Adrenal gland (tissue), 5 donors: ENCODE measurements around the gene RASIP1.

Source experiments
- POLR2A ChIP-seq, 2 donors: fragments of 450-650 bp; IDR thresholded peaks; one replicate each; pipeline ENCODE4 v1.6.1; 2017; ENCODE audit warnings: antibody characterized with exemption in 2 of 2, mild to moderate bottlenecking in 2 of 2, moderate library complexity in 1 of 2
- TF ChIP-seq, protein P1 (sequence below), 6 experiments: fragments of 450-650 bp in 4 of 6; fragments of 200-600 bp in 2 of 6; sonication (generic) in 1 of 6; IDR thresholded peaks; 1 replicate in 5 of 6; 2 replicates in 1 of 6; pipeline versions ENCODE4 v1.5.1 to v1.8.0; 2016 to 2021; ENCODE audit warnings: antibody characterized with exemption in 6 of 6, mild to moderate bottlenecking in 2 of 6, moderate library complexity in 1 of 6
- donor health status: DM: no; HTN: no; CAD: no.

DNA sequence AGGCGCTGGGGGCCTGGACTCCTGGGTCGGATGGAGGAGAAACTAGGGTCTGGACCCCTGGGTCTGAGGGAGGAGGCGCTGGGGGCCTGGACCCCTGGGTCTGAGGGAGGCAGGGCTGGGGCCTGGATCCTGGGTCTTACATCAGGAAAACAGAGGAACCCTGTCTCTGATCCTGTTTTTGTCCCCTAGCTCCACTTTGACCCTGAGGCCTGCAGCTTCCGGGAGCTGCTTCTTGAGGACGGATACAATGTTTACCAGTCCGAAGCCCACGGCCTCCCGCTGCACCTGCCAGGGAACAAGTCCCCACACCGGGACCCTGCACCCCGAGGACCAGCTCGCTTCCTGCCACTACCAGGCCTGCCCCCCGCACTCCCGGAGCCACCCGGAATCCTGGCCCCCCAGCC is 17.3 kb upstream of the RASIP1 start:
- TF ChIP-seq, protein P1, sequence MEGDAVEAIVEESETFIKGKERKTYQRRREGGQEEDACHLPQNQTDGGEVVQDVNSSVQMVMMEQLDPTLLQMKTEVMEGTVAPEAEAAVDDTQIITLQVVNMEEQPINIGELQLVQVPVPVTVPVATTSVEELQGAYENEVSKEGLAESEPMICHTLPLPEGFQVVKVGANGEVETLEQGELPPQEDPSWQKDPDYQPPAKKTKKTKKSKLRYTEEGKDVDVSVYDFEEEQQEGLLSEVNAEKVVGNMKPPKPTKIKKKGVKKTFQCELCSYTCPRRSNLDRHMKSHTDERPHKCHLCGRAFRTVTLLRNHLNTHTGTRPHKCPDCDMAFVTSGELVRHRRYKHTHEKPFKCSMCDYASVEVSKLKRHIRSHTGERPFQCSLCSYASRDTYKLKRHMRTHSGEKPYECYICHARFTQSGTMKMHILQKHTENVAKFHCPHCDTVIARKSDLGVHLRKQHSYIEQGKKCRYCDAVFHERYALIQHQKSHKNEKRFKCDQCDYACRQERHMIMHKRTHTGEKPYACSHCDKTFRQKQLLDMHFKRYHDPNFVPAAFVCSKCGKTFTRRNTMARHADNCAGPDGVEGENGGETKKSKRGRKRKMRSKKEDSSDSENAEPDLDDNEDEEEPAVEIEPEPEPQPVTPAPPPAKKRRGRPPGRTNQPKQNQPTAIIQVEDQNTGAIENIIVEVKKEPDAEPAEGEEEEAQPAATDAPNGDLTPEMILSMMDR (IDR thresholded peaks at IDR 0.05): no peak
- no peak for TF ChIP-seq POLR2A (IDR thresholded peaks at IDR 0.05)
